GM18526 (cell line): ENCODE measurements around the gene OXNAD1.

ENCODE experiments used
- POLR2A ChIP-seq: IDR thresholded peaks from 3 replicates; pipeline ENCODE4 v1.6.1; 2011; ENCODE audit not compliant: insufficient read length; ENCODE audit errors: extremely low read depth

OXNAD1 gene

DNA sequence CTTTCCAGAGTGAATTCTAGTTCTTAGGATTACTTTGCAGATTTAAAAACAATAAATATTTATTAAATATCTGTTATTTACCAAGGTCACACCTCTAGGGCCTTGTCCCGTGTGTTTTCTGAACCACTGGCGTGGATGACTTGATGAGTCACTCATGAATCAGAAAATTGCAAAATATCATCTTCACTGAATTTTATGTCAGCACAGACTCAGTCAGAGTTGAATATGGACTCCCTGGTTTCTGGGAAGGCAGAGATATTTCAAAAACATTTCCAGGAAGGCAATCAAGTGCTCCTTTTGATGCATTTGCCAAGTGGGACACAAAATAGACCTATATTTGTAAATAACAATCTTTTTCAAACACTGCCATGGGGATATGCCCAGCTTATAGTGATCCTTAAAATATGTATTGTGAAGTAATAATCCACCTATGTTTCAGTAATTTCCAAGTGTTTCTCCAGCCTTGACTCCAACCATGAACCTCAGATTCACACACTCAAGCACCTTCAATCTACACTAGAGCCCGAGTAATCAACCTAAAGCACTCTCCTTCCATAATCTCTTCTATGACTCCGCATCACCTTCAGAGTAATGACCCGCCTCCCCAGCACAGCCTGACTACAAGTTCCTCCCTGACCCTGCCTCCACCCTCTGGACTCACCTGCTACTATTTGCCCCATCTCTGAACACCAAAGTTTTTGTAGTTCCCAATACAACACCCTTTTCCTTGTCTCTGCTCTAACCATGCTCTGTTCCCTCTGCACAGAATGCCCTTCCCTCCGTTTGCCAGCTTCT is 24.6 kb upstream of the OXNAD1 start:
- no peak for TF ChIP-seq POLR2A

DNA sequence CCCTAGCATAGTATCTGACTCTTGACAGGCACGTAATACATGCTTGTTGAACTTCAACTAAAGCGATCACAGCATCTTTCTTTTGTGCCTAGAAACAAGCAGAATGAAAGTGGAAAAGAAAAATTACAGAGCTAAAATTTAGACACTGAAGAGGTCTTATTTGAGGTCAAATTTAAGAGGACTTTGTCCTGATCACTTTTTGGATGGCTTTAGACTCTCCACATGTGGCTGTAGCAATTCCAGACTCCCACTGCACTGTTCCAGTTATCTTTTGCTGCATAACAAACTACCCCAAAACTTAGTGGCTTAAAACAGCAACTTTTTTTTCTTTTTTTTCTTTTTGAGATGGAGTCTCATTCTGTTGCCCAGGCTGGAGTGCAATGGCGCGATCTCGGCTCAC is 23.8 kb upstream of the OXNAD1 start:
- TF ChIP-seq POLR2A = no peak

DNA sequence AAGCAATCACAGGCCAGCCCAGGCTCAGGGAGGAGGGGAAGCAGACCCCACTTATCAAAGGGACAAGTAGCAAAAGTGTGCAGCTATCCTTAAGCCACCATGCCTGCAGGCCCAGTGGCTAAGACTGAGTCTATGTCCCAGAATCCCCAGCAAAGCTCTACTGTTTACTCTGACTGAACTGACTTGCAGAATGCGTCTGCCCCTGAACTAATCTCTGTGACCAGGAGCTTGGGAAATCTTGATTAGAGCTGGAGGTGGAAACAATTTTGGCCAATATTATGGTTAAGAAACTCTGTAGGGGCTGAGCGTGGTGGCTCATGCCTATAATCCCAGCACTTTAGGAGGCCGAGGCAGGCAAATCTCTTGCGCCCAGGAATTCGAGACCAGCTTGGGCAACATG is 22.8 kb upstream of the OXNAD1 start:
- no peak for TF ChIP-seq POLR2A

DNA sequence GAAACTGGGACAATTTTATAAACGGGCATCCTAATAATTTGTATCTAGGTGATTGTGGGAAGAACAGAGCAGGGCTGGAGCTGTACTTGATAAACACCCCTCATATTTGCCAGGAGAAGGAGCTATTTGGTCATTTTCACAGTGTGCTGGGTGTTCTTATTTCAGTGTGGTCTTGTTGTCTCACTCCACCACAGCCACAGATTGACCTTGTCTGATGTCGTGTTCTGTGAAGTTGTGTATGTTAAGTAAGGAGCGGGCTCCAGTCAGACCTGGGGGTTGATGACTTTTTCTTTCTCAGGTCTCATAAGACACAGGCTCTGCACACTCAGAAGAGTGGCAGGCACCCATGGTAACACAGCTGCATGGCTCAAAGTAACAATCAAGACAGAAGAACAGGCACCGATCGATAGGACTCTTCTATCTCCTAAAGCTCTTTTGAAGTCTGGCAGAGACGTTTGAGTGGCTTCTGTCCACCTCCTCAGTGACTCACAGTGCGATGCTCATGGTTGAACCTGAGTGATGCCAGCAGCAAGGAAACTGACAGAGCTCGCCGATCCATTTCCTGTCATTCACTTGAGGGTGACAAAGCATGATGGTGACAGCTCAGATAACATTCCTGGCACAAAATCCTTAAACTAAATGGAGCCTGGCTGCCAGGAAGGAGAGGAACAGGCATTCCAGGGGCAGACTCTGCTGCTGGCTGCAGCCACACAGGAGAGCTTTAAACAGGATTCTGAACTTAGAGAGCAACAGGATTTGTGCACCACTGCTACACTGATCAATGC is 21.1 kb upstream of the OXNAD1 start:
- TF ChIP-seq POLR2A = no peak

DNA sequence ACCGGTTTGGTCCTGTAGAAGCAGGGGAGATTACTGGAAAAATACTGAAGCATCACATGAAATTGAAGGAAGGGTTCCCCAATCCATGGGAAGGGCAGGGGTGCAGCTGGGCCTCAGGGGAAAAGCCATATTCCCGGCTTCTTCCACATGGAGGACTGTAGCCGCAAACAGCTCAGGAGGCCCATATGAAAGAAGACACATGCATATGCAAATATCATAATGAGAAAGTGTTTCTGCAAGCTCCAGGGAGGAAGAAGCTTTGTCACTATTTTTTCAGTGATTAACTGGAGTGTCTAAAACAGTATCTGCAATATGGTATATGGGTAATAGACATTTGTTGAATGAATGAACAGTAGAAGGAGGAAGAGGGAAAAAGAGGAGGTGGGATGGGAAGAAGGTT is 19.4 kb upstream of the OXNAD1 start:
- TF ChIP-seq POLR2A = no peak

DNA sequence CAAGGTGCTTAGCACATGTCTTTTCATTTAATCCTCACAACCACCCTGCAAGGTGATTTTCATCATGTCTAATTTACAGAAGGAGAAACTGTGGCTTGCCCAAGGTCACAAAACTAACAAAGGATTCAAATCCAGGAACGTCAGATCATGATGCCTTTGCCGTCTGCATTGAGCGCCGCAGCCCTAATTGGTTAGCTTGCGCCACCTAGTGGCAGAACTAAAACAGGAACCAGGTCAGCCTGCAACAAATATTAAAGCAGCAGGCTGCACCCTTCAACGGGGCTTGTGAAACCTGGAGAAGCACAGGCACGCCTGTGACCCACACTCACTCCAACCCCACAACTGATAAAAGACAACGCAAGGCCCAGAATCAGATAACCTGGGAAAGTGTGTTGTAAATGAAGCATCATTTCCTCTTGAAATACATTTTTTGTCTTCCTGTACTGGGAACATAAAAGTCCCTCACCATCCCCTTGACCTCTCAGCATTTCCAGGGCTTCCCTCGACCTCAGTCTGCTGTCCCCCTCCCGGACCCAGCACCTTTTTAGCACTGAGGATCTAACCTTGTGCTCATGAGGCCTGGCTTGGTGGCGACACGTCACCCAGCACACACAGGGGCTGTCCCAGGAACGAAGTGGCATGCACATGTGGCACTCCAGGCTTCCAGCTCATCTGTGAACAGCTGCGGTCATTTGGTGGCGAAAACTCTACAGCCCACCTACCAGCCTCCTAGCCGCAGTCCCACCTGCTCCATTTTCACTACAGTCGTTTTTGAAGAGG is 17.5 kb upstream of the OXNAD1 start:
- TF ChIP-seq POLR2A = no peak

DNA sequence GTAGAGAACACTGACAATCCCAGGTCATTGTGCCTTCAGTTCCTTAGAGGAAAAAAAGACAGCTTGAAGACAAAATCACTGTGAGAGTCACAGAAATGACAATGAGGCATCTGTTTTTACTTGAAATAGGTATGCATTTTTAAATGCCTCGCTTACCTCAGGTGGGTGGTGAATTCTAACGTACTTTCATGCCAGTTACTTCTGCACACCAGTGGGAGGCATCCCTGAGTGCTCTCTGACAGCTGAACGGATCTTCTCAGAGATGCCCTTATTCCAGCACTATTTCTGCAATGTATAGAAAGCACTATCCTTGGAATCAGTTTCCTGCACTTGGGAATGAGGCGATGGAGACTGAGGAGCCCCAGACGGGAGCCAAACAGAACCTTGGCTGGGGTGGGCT is 16.5 kb upstream of the OXNAD1 start:
- no peak for TF ChIP-seq POLR2A

DNA sequence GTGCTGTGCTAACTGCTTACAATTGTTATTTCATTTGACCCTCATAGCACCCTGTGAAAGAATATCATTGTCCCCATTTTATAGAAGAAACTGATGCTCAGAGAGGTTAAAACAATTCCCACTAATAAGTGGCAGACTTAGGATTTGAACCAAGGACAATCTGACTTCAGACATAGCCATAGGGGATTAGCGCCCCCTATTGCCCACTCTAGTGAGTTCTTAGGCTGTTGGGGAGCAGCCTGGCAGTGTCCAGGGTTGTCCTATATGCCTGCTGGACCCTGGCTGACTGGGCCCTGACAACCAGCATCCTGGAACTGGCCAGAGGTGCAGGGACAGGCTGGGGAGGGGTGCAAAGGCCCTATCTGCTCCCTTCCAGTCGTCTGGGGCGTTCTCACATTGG is 15.7 kb upstream of the OXNAD1 start:
- no peak for TF ChIP-seq POLR2A

DNA sequence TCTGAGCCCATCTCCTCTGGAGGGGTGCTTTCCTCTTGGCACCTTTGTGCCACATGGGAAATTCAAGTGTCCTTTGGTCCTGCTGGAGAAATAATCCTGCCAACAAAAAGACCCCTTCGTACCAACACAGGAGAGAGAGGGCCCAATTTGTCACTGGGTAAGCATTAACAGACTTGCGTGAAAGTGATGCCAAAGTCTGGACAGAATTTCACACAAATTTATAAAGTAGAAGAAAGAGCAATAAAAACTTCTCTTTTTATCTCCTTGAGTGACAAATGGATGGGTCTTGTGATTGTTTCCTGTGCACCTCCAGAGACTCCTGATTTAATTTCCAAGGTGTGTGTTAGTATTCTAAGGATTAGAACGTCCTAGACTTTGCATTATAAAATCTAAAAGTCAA is 15.1 kb upstream of the OXNAD1 start:
- TF ChIP-seq POLR2A = no peak

DNA sequence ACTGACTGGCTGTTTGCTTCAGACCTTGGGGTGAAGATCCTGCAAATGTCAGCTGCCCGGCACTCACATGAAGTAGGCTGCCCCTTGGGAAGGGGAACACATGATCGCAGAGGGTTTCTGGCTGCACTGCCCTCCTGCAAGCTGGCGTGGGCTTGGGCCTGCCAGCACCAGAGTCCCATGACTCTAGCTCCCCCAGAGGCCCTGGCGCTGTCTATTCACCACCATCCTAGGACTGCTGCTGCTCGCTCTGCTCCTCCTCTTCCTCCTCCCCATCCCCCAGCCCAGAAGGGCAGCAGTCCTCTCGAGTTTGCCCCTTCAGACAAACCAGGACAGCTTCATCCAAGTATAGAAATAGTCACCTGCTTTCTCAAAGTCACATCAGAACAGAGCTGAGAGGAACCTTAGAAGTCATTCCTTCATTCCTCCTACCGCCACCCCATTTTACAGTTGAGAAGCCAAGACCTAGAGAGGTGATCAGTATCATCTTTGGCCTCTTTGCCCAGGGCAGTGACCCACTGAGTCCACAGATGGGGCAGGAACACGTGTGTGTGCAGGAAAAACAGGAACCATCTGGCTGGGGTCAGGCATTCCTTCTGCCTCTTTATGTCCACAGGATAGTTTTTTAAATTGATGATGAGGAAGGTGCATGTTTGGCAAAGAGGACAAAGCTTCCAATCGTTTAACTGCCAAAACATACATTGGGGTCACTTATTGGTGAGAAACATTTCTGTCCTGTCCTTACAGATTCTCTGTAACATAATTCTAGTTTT is 13.5 kb upstream of the OXNAD1 start:
- no peak for TF ChIP-seq POLR2A

DNA sequence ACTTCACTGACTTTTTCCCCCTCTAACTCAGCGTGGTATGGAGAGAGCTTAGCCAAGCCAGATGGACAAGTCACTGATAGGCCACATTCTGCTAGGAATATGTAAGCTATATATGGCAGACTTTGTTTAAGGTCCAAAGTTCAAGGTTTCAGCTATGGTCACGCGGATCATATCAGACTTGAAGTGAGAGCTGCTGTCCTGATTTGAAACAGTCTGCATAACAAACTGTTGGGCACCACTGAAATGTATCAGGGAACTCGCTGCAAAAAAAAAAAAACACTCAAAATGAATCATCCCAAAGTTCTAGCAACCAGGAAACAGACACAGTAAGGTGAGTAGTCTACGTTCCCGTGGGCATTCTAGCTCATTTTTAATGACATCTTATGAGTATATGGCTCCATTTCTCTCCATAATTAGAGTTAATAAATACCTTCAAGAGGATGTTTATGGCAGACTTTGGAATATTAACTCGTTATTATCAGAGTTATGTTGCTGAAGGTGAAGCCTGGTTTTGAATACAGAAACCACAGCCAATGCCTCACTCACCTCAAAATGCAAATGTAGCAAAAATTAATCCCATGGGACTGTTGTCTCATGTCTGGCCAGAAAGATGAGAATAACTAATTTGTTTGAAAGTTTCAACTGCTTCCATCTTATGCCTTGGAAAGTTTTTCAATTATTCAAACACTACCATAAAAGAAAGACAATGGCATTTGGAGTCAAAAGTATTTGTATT is 12.6 kb upstream of the OXNAD1 start:
- TF ChIP-seq POLR2A = no peak

DNA sequence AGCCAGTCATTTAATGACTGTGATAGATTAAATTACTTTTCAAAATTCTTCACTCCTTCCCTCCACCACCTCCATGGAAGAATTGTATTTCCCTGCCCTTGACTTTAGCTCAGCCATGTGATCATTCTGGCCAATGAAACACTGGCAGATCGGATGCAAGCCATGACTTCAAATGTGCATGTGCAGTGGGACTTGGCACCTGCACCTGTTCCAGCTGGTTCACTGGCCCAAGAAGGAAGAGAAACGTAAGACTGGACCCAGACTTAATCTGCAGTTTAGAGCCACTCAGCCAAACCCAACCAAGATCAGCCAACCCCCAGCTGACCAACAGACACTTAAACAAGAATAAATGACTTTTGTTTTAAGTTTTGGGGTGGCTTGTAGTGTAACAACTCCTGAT is 12.0 kb upstream of the OXNAD1 start:
- TF ChIP-seq POLR2A = no peak

DNA sequence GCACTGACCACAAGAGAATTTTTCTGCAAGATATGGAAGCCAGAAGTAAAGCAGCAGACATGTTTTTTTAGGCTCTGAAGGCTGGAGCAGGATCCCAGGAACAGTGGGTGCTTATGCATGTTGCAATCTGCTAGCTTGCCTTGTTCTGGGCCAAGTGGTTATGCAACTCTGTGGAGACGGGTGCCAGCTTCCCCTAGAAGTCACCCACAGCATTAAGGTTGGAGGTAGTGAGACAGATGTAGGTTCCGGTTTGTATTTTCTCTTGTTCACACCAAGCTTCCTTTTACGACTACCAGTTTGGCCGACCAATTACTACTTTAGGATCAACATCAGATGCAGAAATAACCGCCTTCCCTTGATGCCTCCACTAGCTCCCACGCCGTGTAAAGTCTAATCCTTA is 11.4 kb upstream of the OXNAD1 start:
- no peak for TF ChIP-seq POLR2A

DNA sequence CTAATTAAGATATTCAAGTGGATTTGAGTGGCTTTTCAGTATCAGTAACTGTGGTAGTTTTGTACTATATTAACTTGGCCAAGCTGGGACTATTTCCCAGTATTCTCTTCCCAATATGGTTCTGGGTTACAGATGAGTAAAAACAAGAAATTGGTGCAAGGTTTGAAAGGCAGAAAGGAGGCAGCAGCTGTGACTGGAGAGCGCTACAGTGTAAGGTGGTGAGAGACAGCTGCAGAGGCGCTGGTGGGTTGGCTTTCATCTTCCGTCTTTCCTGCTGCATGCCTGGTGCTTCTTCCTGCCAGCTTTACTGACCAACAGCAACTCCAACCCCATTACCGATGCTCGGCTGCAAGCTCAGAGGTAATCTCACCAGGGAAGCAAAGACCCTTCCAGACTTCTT is 10.1 kb upstream of the OXNAD1 start:
- no peak for TF ChIP-seq POLR2A
